Mesothelial cell of epicardium (in vitro differentiated cells): ENCODE results near the gene BLOC1S1. TPM values are rescaled to one million over a fixed set of nuclear protein-coding genes. Genes with fewer than 3 reads are reported as not detected.

Experiments used
- DNase-seq, 2 experiments: peaks; one replicate each; pipeline ENCODE4 v3.0.0; 2021; ENCODE audit warnings: low spot score in 2 of 2; ENCODE audit not compliant: unreplicated experiment in 2 of 2
- H3K27ac Mint-ChIP-seq: 2 replicates; pipeline ENCODE4 v1.8.0; 2021; ENCODE audit warnings: mixed read lengths
- H3K27me3 Mint-ChIP-seq: 2 replicates; pipeline ENCODE4 v1.8.0; 2021; ENCODE audit warnings: low read depth, mixed read lengths
- H3K36me3 Mint-ChIP-seq: 2 replicates; pipeline ENCODE4 v1.8.0; 2021; ENCODE audit warnings: mixed read lengths
- H3K4me1 Mint-ChIP-seq: 2 replicates; pipeline ENCODE4 v1.8.0; 2021; ENCODE audit warnings: mixed read lengths
- H3K4me3 Mint-ChIP-seq: 2 replicates; pipeline ENCODE4 v1.8.0; 2021; ENCODE audit warnings: mild to moderate bottlenecking, moderate library complexity, mixed read lengths
- H3K9me3 Mint-ChIP-seq: 2 replicates; pipeline ENCODE4 v1.8.0; 2021; ENCODE audit warnings: mixed read lengths
- CTCF ChIP-seq: fragments of 200-600 bp; sonication (generic); IDR thresholded peaks from one replicate; pipeline ENCODE4 v1.5.0; 2021; ENCODE audit warnings: antibody characterized with exemption; ENCODE audit not compliant: unreplicated experiment
- total RNA-seq: library from RNA; stranded (reverse); gene quantifications from 3 replicates; pipeline ENCODE4 v1.2.1, GENCODE V29; 2021

Gene BLOC1S1
- total RNA-seq, 1 donor from 2014 or later = 58.0 TPM

DNA sequence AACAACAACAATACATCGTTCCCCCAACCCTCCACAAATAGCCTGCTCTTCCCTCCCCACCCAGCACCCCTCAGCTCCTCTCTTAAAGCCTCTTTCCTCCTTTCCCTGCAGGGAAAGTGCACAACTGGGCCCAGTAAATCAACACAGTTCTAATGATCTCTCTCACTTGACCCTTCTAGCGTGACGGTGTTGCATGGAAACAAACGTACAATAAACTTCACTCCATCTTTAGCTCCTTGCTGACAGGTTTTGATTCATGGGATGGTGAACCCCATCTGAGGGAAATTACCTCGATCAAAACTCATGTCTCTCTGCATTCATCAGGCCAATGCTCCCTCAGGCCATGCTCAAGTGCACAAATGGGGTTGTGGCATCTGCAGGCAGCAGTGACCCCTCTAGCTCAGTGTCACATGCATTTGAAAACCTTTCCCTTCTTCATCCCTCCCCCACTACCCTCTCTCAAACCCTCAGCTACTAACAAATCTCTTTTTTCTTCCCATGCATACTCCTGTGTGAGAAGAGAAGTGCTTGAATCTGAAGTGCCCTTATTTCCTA lies 50.0 kb downstream of the BLOC1S1 start:
- Mint-ChIP-seq H3K36me3 (peaks cover 32% of the 10 kb centered on the region), H3K9me3 (no peaks in the 10 kb centered on the region), H3K4me1 (peaks cover 3% of the 10 kb centered on the region), H3K27me3 (no peaks in the 10 kb centered on the region), H3K4me3 (no peak overlapping the region), H3K27ac (no peak overlapping the region)
- no peak for TF ChIP-seq CTCF
- no peak for DNase-seq

- TF ChIP-seq CTCF = no peak
- Mint-ChIP-seq H3K4me3 (no peak overlapping the region), H3K4me1 (peaks cover 3% of the 10 kb centered on the region), H3K36me3 (peaks cover 33% of the 10 kb centered on the region), H3K9me3 (no peaks in the 10 kb centered on the region), H3K27ac (no peak overlapping the region), H3K27me3 (no peaks in the 10 kb centered on the region)
- no peak for DNase-seq
Measured at GRCh38 chr12:55767156-55767555, 51.3 kb downstream of the BLOC1S1 start.

Other genes with a start within 250 kb of the BLOC1S1 start
- gene OR6C70, start 245.9 kb upstream of the BLOC1S1 start, total RNA-seq = not detected in 3 replicates
- gene OR6C68, start 223.7 kb upstream of the BLOC1S1 start, total RNA-seq = not detected in 3 replicates
- not detected in 3 replicates for gene OR6C4, start 166.4 kb upstream of the BLOC1S1 start, total RNA-seq
- gene OR2AP1, start 143.6 kb upstream of the BLOC1S1 start, total RNA-seq = 0.13 to 0.29 TPM (median 0.22 TPM) in 3 replicates
- not detected in 3 replicates for gene OR10P1, start 79.2 kb upstream of the BLOC1S1 start, total RNA-seq
- gene ITGA7, start 8.1 kb upstream of the BLOC1S1 start, total RNA-seq = 32.5 to 34.0 TPM (median 33.2 TPM) in 3 replicates
- 9.7 to 11.2 TPM (median 11.2 TPM) in 3 replicates for gene RDH5, start 4.3 kb downstream of the BLOC1S1 start, total RNA-seq
- 429 to 438 TPM (median 438 TPM) in 3 replicates for gene CD63, start 13.0 kb downstream of the BLOC1S1 start, total RNA-seq
- 17.0 to 18.7 TPM (median 18.1 TPM) in 3 replicates for gene GDF11, start 27.1 kb downstream of the BLOC1S1 start, total RNA-seq
- gene SARNP, start 101.7 kb downstream of the BLOC1S1 start, total RNA-seq = 67.9 to 73.2 TPM (median 71.5 TPM) in 3 replicates
- gene ORMDL2, start 102.0 kb downstream of the BLOC1S1 start, total RNA-seq = 24.8 to 28.3 TPM (median 26.3 TPM) in 3 replicates
- gene DNAJC14, start 113.5 kb downstream of the BLOC1S1 start, total RNA-seq = 37.8 to 38.5 TPM (median 38.3 TPM) in 3 replicates
- 3.1 to 3.3 TPM (median 3.3 TPM) in 3 replicates for gene MMP19, start 126.9 kb downstream of the BLOC1S1 start, total RNA-seq
- gene PYM1, start 211.8 kb downstream of the BLOC1S1 start, total RNA-seq = 21.1 to 23.8 TPM (median 22.9 TPM) in 3 replicates
- gene DGKA, start 215.1 kb downstream of the BLOC1S1 start, total RNA-seq = 29.7 to 42.2 TPM (median 33.5 TPM) in 3 replicates
- gene PMEL, start 250.0 kb downstream of the BLOC1S1 start, total RNA-seq = 3.6 to 5.3 TPM (median 5.1 TPM) in 3 replicates